SU-DHL-6 (cell line): ENCODE results near the gene RASGRF1.

Source experiments
- H2AFZ ChIP-seq: fragments of 200-600 bp; sonication (generic); 2 replicates; pipeline ENCODE4 v1.6.1; 2014; ENCODE audit warnings: low read depth, mild to moderate bottlenecking, moderate library complexity, mixed read lengths, antibody characterized with exemption, low read length; ENCODE audit not compliant: severe bottlenecking
- H3F3A ChIP-seq: fragments of 200-600 bp; shearing (Covaris generic); 2 replicates; pipeline ENCODE4 v1.6.0; 2016; ENCODE audit warnings: antibody characterized with exemption, mild to moderate bottlenecking; ENCODE audit not compliant: insufficient read depth
- H3K27ac ChIP-seq: fragments of 200-600 bp; sonication (generic); 2 replicates; pipeline ENCODE4 v1.5.1; 2016; ENCODE audit warnings: low read depth, mild to moderate bottlenecking, low read length, moderate library complexity, mixed read lengths
- H3K27me3 ChIP-seq: fragments of 200-600 bp; sonication (generic), shearing (Covaris generic); 2 replicates; pipeline ENCODE4 v1.6.0; 2014; ENCODE audit warnings: mild to moderate bottlenecking, low read length
- H3K36me3 ChIP-seq: fragments of 200-600 bp; sonication (generic); 2 replicates; pipeline ENCODE4 v1.6.1; 2014; ENCODE audit warnings: mild to moderate bottlenecking, low read length, mixed read lengths
- H3K4me2 ChIP-seq: fragments of 300-600, 200-600 bp; shearing (Covaris generic), sonication (generic); 2 replicates; pipeline ENCODE4 v1.6.0; 2014; ENCODE audit warnings: low read length, low read depth, mild to moderate bottlenecking; ENCODE audit not compliant: poor library complexity, severe bottlenecking
- H3K4me3 ChIP-seq: fragments of 200-600 bp; sonication (generic); 2 replicates; pipeline ENCODE4 v1.5.1; 2014; ENCODE audit warnings: antibody characterized with exemption, low read length, mild to moderate bottlenecking, mixed read lengths; ENCODE audit not compliant: insufficient read depth, poor library complexity, severe bottlenecking
- H3K79me2 ChIP-seq: fragments of 200-600 bp; sonication (generic); 2 replicates; pipeline ENCODE4 v1.6.1; 2014; ENCODE audit warnings: mild to moderate bottlenecking, low read length, moderate library complexity; ENCODE audit not compliant: insufficient read depth
- H3K9ac ChIP-seq: fragments of 200-600 bp; sonication (generic); 2 replicates; pipeline ENCODE4 v1.7.0; 2014; ENCODE audit warnings: mild to moderate bottlenecking, low read length
- H3K9me2 ChIP-seq: fragments of 200-600 bp; sonication (generic); replicated peaks from 2 replicates; pipeline ENCODE4 v1.6.1; 2014; ENCODE audit warnings: low read length; ENCODE audit not compliant: insufficient read depth
- H3K9me3 ChIP-seq: fragments of 200-600 bp; sonication (generic); 2 replicates; pipeline ENCODE4 v1.6.1; 2014; ENCODE audit warnings: low read length, mixed read lengths; ENCODE audit not compliant: insufficient read depth
- H4K20me1 ChIP-seq: fragments of 200-600 bp; sonication (generic); 2 replicates; pipeline ENCODE4 v1.6.1; 2014; ENCODE audit warnings: low read depth, mild to moderate bottlenecking, antibody characterized with exemption, low read length, moderate library complexity, mixed read lengths
- CTCF ChIP-seq: fragments of 200-600 bp; sonication (generic); IDR thresholded peaks from one replicate; pipeline ENCODE4 v1.5.1; 2017; ENCODE audit warnings: antibody characterized with exemption, mild to moderate bottlenecking, low read length, moderate library complexity; ENCODE audit not compliant: insufficient read depth, poor library complexity, severe bottlenecking
- EZH2phosphoT487 ChIP-seq: fragments of 200-600 bp; sonication (generic), shearing (Covaris generic); conservative IDR thresholded peaks from 2 replicates; pipeline ENCODE4 v1.6.1; 2018; ENCODE audit warnings: mild to moderate bottlenecking, antibody characterized with exemption, low read length, moderate library complexity, mixed read lengths

Gene RASGRF1

GRCh38 chr15:78957416-78958093, 133.0 kb downstream of the RASGRF1 start:
- Histone ChIP-seq H3K9me3 (no peaks in the 10 kb centered on the region), H4K20me1 (no peaks in the 10 kb centered on the region), H3K9ac (no peak overlapping the region), H3F3A (no peaks in the 10 kb centered on the region), H3K9me2 (no peaks in the 10 kb centered on the region), H3K27ac (no peak overlapping the region), H3K4me2 (no peak overlapping the region), H3K79me2 (no peaks in the 10 kb centered on the region), H2AFZ (no peak overlapping the region), H3K36me3 (no peaks in the 10 kb centered on the region), H3K27me3 (no peaks in the 10 kb centered on the region), H3K4me3 (no peak overlapping the region)
- TF ChIP-seq EZH2phosphoT487 (no peak), CTCF (no peak)

DNA sequence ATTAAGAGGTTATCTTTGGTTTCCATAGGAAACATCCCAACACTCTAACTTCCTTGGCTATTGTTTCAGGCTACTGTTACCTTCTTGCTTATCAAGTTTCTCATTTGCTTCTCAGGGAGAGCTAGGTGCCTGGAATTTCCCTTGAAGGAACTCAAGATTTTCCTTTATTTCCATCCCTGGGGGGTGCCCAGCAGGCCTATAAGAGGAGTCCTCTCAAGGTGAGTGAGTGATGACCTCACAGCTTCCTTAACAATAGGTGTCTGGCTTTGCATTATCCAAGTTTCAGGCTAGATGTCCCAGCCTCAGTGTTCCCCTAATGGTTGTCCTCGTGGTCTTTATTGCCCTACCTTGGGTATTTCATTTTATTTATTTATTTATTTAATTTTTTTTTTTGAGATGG, 133.6 kb downstream of the RASGRF1 start:
- Histone ChIP-seq H3K79me2 (no peaks in the 10 kb centered on the region), H3K4me3 (no peak overlapping the region), H3K36me3 (no peaks in the 10 kb centered on the region), H2AFZ (no peak overlapping the region), H3K27ac (no peak overlapping the region), H3K9ac (no peak overlapping the region), H3K27me3 (no peaks in the 10 kb centered on the region), H3K4me2 (no peak overlapping the region), H3K9me2 (no peaks in the 10 kb centered on the region), H4K20me1 (no peaks in the 10 kb centered on the region), H3K9me3 (no peaks in the 10 kb centered on the region), H3F3A (no peaks in the 10 kb centered on the region)
- TF ChIP-seq EZH2phosphoT487 (no peak), CTCF (no peak)

- no peak overlapping the region for H3K4me3 ChIP-seq
- no peak overlapping the region for H3K4me2 ChIP-seq
- H3K9me3 ChIP-seq = no peaks in the 10 kb centered on the region
- no peaks in the 10 kb centered on the region for H3K27me3 ChIP-seq
- H4K20me1 ChIP-seq = no peaks in the 10 kb centered on the region
- H3F3A ChIP-seq = no peaks in the 10 kb centered on the region
- H2AFZ ChIP-seq = no peak overlapping the region
- H3K9me2 ChIP-seq = no peaks in the 10 kb centered on the region
- no peak for TF ChIP-seq EZH2phosphoT487
- TF ChIP-seq CTCF = no peak
- H3K9ac ChIP-seq = no peak overlapping the region
- H3K36me3 ChIP-seq = no peaks in the 10 kb centered on the region
- H3K79me2 ChIP-seq = no peaks in the 10 kb centered on the region
- no peak overlapping the region for H3K27ac ChIP-seq
Observed at GRCh38 chr15:78955355-78955754, 135.2 kb downstream of the RASGRF1 start.

GRCh38 chr15:78951841-78952238, 138.7 kb downstream of the RASGRF1 start:
- Histone ChIP-seq H3K9me3 (no peaks in the 10 kb centered on the region), H3K79me2 (no peaks in the 10 kb centered on the region), H3K4me2 (no peak overlapping the region)

More at GRCh38 chr15:78951841-78952238, 138.7 kb downstream of the RASGRF1 start:
- H3K9me2 ChIP-seq = no peaks in the 10 kb centered on the region
- H4K20me1 ChIP-seq = no peaks in the 10 kb centered on the region
- H3F3A ChIP-seq = no peaks in the 10 kb centered on the region
- no peaks in the 10 kb centered on the region for H3K36me3 ChIP-seq
- H3K27ac ChIP-seq = no peak overlapping the region
- no peak overlapping the region for H3K4me3 ChIP-seq
- no peak overlapping the region for H2AFZ ChIP-seq
- no peaks in the 10 kb centered on the region for H3K27me3 ChIP-seq
- no peak overlapping the region for H3K9ac ChIP-seq
- no peak for TF ChIP-seq EZH2phosphoT487
- no peak for TF ChIP-seq CTCF
